IMR-90 (cell line): ENCODE measurements around the gene SLC37A1. TPM values are rescaled to one million over a fixed set of nuclear protein-coding genes. Genes with fewer than 3 reads are reported as not detected.

ENCODE experiments used
- ATAC-seq: fragments of 200-7000 bp; cut with Tn5 transposase; 2 replicates; pipeline ENCODE4 v1.9.1; 2020; ENCODE audit warnings: low read depth, mild to moderate bottlenecking, moderate library complexity
- BruUV-seq: library from RNA; stranded (reverse); fragments of 400-500 nt; replicated peaks from 2 replicates; lab custom pipeline; 2021; lab: Mats Ljungman, UMichigan
- CTCF ChIA-PET: fragments of 300-600 bp; formaldehyde crosslinking; extraction: SDS; loops from one replicate; lab custom pipeline; 2021; ENCODE audit warnings: antibody characterized with exemption; lab: Yijun Ruan, JAX
- POLR2A ChIA-PET: fragments of 300-600 bp; sonication (Branson Sonifier 250); formaldehyde crosslinking; loops from one replicate; lab custom pipeline; 2022; ENCODE audit warnings: antibody characterized with exemption; ENCODE audit not compliant: unreplicated experiment; lab: Charles Lee
- DNase-seq: peaks from one replicate; pipeline ENCODE4 v3.0.0; 2013
- H2AFZ ChIP-seq: replicated peaks from 2 replicates; pipeline ENCODE3; 2013; ENCODE audit warnings: low read length, mild to moderate bottlenecking; ENCODE audit not compliant: poor library complexity
- H2AK5ac ChIP-seq: 2 replicates; pipeline ENCODE4 v1.6.1; 2013; ENCODE audit warnings: low read depth, low read length, inconsistent platforms
- H2AK9ac ChIP-seq: replicated peaks from 2 replicates; pipeline ENCODE3; 2013; ENCODE audit warnings: mild to moderate bottlenecking, low read depth, low read length, moderate library complexity; ENCODE audit not compliant: poor library complexity
- H2BK120ac ChIP-seq: 2 replicates; pipeline ENCODE4 v1.6.1; 2013; ENCODE audit warnings: low read depth, low read length, inconsistent platforms
- H2BK15ac ChIP-seq: 3 replicates; pipeline ENCODE4 v1.6.1; 2013; ENCODE audit warnings: low read depth, low read length, inconsistent platforms
- H2BK20ac ChIP-seq: 2 replicates; pipeline ENCODE4 v1.6.1; 2013; ENCODE audit warnings: low read depth, mild to moderate bottlenecking, inconsistent platforms, low read length, moderate library complexity
- H2BK5ac ChIP-seq: 2 replicates; pipeline ENCODE4 v1.6.1; 2013; ENCODE audit warnings: mild to moderate bottlenecking, low read depth, low read length, inconsistent platforms; ENCODE audit not compliant: poor library complexity, severe bottlenecking
- H3K14ac ChIP-seq: replicated peaks from 2 replicates; pipeline ENCODE4 v1.6.1; 2013; ENCODE audit warnings: low read depth, low read length, inconsistent platforms
- H3K18ac ChIP-seq: 2 replicates; pipeline ENCODE4 v1.6.1; 2013; ENCODE audit warnings: low read depth, low read length, control low read depth
- H3K23ac ChIP-seq: 2 replicates; pipeline ENCODE4 v1.6.1; 2013; ENCODE audit warnings: low read depth, low read length, inconsistent platforms
- H3K27ac ChIP-seq: 2 replicates; pipeline ENCODE4 v1.5.1; 2013; ENCODE audit warnings: mild to moderate bottlenecking, control low read depth, low read length; ENCODE audit not compliant: insufficient read depth
- H3K27me3 ChIP-seq: 2 replicates; pipeline ENCODE4 v1.6.1; 2013; ENCODE audit warnings: low read length; ENCODE audit not compliant: control insufficient read depth, insufficient read depth
- H3K36me3 ChIP-seq: 2 replicates; pipeline ENCODE4 v1.6.1; 2013; ENCODE audit warnings: low read length, mixed read lengths; ENCODE audit not compliant: control insufficient read depth, insufficient read depth
- H3K4ac ChIP-seq: 2 replicates; pipeline ENCODE4 v1.6.1; 2013; ENCODE audit warnings: low read depth, low read length, inconsistent platforms
- H3K4me1 ChIP-seq: 2 replicates; pipeline ENCODE4 v1.6.1; 2013; ENCODE audit warnings: low read length, mixed read lengths; ENCODE audit not compliant: control insufficient read depth, insufficient read depth
- H3K4me2 ChIP-seq: 2 replicates; pipeline ENCODE4 v1.6.1; 2013; ENCODE audit warnings: low read depth, mild to moderate bottlenecking, control low read depth, low read length, moderate library complexity
- H3K4me3 ChIP-seq: 2 replicates; pipeline ENCODE4 v1.5.1; 2013; ENCODE audit warnings: low read depth, mild to moderate bottlenecking, control low read depth, low read length, moderate library complexity; ENCODE audit not compliant: insufficient read depth
- H3K56ac ChIP-seq: 2 replicates; pipeline ENCODE4 v1.6.1; 2013; ENCODE audit warnings: low read length, inconsistent platforms; ENCODE audit not compliant: insufficient read depth; ENCODE audit errors: extremely low read depth
- H3K79me1 ChIP-seq, 2 experiments: 2 replicates each; pipeline ENCODE4 v1.6.1; 2013; ENCODE audit warnings: low read length in 2 of 2, inconsistent platforms in 1 of 2, low read depth in 1 of 2
- H3K9ac ChIP-seq: 2 replicates; pipeline ENCODE4 v1.6.1; 2013; ENCODE audit warnings: low read depth, low read length, control low read depth
- H3K9me1 ChIP-seq: 2 replicates; pipeline ENCODE4 v1.6.1; 2013; ENCODE audit warnings: low read length, inconsistent platforms; ENCODE audit not compliant: insufficient read depth
- H3K9me3 ChIP-seq: 2 replicates; pipeline ENCODE4 v1.6.1; 2013; ENCODE audit warnings: low read length; ENCODE audit not compliant: control insufficient read depth, insufficient read depth
- H4K20me1 ChIP-seq: 2 replicates; pipeline ENCODE4 v1.6.1; 2013; ENCODE audit warnings: low read length, inconsistent platforms; ENCODE audit not compliant: insufficient read depth
- H4K5ac ChIP-seq: 2 replicates; pipeline ENCODE4 v1.6.1; 2013; ENCODE audit warnings: mild to moderate bottlenecking, low read depth, low read length, control low read depth
- H4K8ac ChIP-seq, 2 experiments: 2 replicates each; pipeline ENCODE4 v1.6.1; 2013; ENCODE audit warnings: low read depth in 2 of 2, low read length in 2 of 2, control low read depth in 1 of 2, inconsistent platforms in 1 of 2
- H4K91ac ChIP-seq: 2 replicates; pipeline ENCODE4 v1.6.1; 2013; ENCODE audit warnings: low read depth, low read length, inconsistent platforms; ENCODE audit not compliant: insufficient read depth
- MXI1 ChIP-seq: IDR thresholded peaks from 2 replicates; pipeline ENCODE4 v1.6.1; 2012; ENCODE audit warnings: low read depth, mild to moderate bottlenecking, low read length, moderate library complexity, borderline replicate concordance
- RCOR1 ChIP-seq: IDR thresholded peaks from 2 replicates; pipeline ENCODE4 v1.6.1; 2012; ENCODE audit warnings: mild to moderate bottlenecking, low read length, improper control_type of control experiment; ENCODE audit not compliant: insufficient replicate concordance
- SMC3 ChIP-seq: fragments of 150-350 bp; IDR thresholded peaks from 2 replicates; pipeline ENCODE4 v1.6.1; 2016; ENCODE audit warnings: low read depth, mild to moderate bottlenecking, antibody characterized with exemption, low read length, moderate library complexity
- WGBS, 2 experiments: methylation state at CpG; one replicate each; pipeline versions ENCODE4 v1.1.5 to v1.1.7; 2013; ENCODE audit warnings: missing lambda C conversion rate in 2 of 2; ENCODE audit not compliant: insufficient read length in 1 of 2; ENCODE audit errors: extremely low coverage in 2 of 2; 5-methylcytosine and 5-hydroxymethylcytosine counted together
- dilution Hi-C: fragments of 300-500 bp; cut with HindIII; formaldehyde crosslinking; loops from one replicate; pipeline ENCODE4 v1.14.3; 2018; ENCODE audit warnings: low sequenced_read_pairs; ENCODE audit not compliant: unreplicated experiment
- in situ Hi-C: fragments of 300-500 bp; cut with MboI; formaldehyde crosslinking; loops from 3 replicates; pipeline ENCODE4 v1.14.3; 2019; ENCODE audit warnings: low sequenced_read_pairs, inconsistent platforms, mixed read lengths
- intact Hi-C: fragments of 100-400 bp; cut with micrococcal nuclease; formaldehyde crosslinking; loops from 2 replicates; pipeline ENCODE4 v1.10.0; 2022
- polyA plus RNA-seq, 3 experiments: library from polyadenylated mRNA; depleted of rRNA; stranded (reverse); fragments of >200 nt; gene quantifications; 2 replicates each; pipeline ENCODE4 v1.2.3, GENCODE V29; 2012; ENCODE audit warnings: low replicate concordance in 1 of 3
- total RNA-seq: library from RNA; depleted of rRNA; stranded (reverse); fragments of >200 nt; gene quantifications from 2 replicates; pipeline ENCODE4 v1.2.3, GENCODE V29; 2012

Gene SLC37A1
- total and polyA plus RNA-seq, 2 of the 4 experiments (the other 2 are of a cell fraction): 0.36 to 0.48 TPM

- ATAC-seq (no peak), DNase-seq (no peak)
- no peak overlapping the region for H3K4ac ChIP-seq
- H2AK9ac ChIP-seq: peak overlapping the region; percentile 26
- H2BK5ac ChIP-seq: no peak overlapping the region
- H2BK120ac ChIP-seq: no peak overlapping the region
- TF ChIP-seq MXI1 (no peak), RCOR1 (no peak), SMC3 (no peak)
- POLR2A ChIA-PET: no interaction called here
- H2BK15ac ChIP-seq: no peak overlapping the region
- no TSS peak for BruUV-seq
- no peak overlapping the region for H3K56ac ChIP-seq
- dilution Hi-C loops (no loop called here), in situ Hi-C loops (no loop called here), intact Hi-C loops (no loop called here)
- no peak overlapping the region for H3K23ac ChIP-seq
- no peak overlapping the region for H3K18ac ChIP-seq
- no peak overlapping the region for H4K8ac ChIP-seq
- no peak overlapping the region for H3K4me3 ChIP-seq
- H2BK20ac ChIP-seq: no peak overlapping the region
- H3K27me3 ChIP-seq: peaks cover 6% of the 10 kb centered on the region; the same call in 1 of the 2 replicates
- no peak overlapping the region for H2AFZ ChIP-seq
- H3K4me2 ChIP-seq: no peak overlapping the region
- no peak overlapping the region for H2AK5ac ChIP-seq
- no peak overlapping the region for H3K14ac ChIP-seq
- no peaks in the 10 kb centered on the region for H3K36me3 ChIP-seq
- H3K9ac ChIP-seq: no peak overlapping the region
- H3K4me1 ChIP-seq: no peaks in the 10 kb centered on the region
- no peaks in the 10 kb centered on the region for H3K9me1 ChIP-seq
- no peak overlapping the region for H3K27ac ChIP-seq
- H3K79me1 ChIP-seq: no peaks in the 10 kb centered on the region
- 74% methylated on average over 10 of the region's 27 CpGs; no CpG with 5 or more reads in 1 of the 2 experiments for WGBS, 2 experiments
- no peak overlapping the region for H4K91ac ChIP-seq
- H4K5ac ChIP-seq: no peak overlapping the region
- H3K9me3 ChIP-seq: no peaks in the 10 kb centered on the region
- CTCF ChIA-PET: interaction anchor here (0.6 kb wide), 1 partner anchor 339 kb away, joined by 4 read pairs; no protein-coding TSS in a partner anchor
- H4K20me1 ChIP-seq: no peaks in the 10 kb centered on the region
Observed at GRCh38 chr21:42547001-42547905, 33.6 kb downstream of the SLC37A1 start.
